ENCODE measurements around the gene PDE5A. TPM values are rescaled to one million over a fixed set of nuclear protein-coding genes. Genes with fewer than 3 reads are reported as not detected.
"Not testable (repeated sequence)": the region's sequence is repeated elsewhere in the genome, so short reads cannot be mapped to it uniquely, and the experiment has no call there.

PDE5A gene
- polyA plus RNA-seq, 1 of the 3 experiments (the other 2 are of a cell fraction) = 6.4 TPM

GRCh38 chr4:119454151-119454490 lies 174.5 kb downstream of the PDE5A start:
- DNase-seq = peak; percentile 38
- H3K36me3 ChIP-seq (replicated peaks in 1 of 2; ENCODE audit: control insufficient read depth in 1 of 2, insufficient read depth in 2 of 2, low read length in 1 of 2); H3F3A ChIP-seq (replicated peaks; ENCODE audit: insufficient read depth); H3K9me2 ChIP-seq; POLR2A ChIA-PET; H3K9me3 ChIP-seq; H3K4me2 ChIP-seq; H2AFZ ChIP-seq (ENCODE audit: low read depth); CTCF ChIA-PET; H3K4me1 ChIP-seq (ENCODE audit: control insufficient read depth in 1 of 2, insufficient read depth in 2 of 2, low read depth in 1 of 2, low read length in 1 of 2); H3K27me3 ChIP-seq (ENCODE audit: insufficient read depth); H4K20me1 ChIP-seq (ENCODE audit: insufficient read depth): not testable (repeated sequence)
- Histone ChIP-seq H3K4me3 (ENCODE audit: low read depth in 2 of 2, low read length in 1 of 2) (peak overlapping the region in 1 of 2 experiments; percentile 56; a peak in 2 of 4 replicates), H3K79me2 (ENCODE audit: insufficient read depth) (peaks cover 11% of the 10 kb centered on the region; the same call in 1 of the 2 replicates), H3K27ac (ENCODE audit: low read depth in 2 of 2, low read length in 1 of 2) (peak overlapping the region in 1 of 2 experiments; percentile 68; a peak in 2 of 4 replicates), H3K9ac (peak overlapping the region; percentile 77)
- TF ChIP-seq YY1 (IDR thresholded peaks at IDR 0.05; ENCODE audit: low read depth) = peak; percentile 45; the same call in 1 of the 2 replicates
- 60% methylated on average over 1 of the region's 7 CpGs for WGBS (ENCODE audit: low lambda C conversion rate)

DNA sequence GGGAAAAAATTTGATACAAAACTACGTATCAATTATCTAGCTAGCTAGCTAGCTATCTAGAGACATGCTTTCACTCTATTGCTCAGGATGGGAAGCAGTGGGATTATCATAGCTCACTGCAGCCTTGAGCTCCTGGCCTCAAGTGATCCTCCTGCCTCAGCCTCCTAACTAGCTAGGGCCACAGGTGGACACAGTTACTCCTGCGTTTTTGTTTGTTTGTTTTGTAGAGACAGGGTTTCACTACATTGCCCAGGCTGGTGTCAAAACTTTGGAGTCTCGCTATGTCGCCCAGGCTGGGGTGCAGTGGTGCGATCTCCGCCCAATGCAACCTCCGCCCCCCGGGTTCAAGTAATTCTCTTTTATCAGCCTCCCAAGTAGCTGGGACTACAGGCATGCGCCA lies 175.3 kb downstream of the PDE5A start:
- H3K4me3 ChIP-seq (ENCODE audit: low read depth in 2 of 2, low read length in 1 of 2); POLR2A ChIA-PET; H4K20me1 ChIP-seq (ENCODE audit: insufficient read depth); DNase-seq; H3K9me3 ChIP-seq; H3K27me3 ChIP-seq (ENCODE audit: insufficient read depth); H3K4me1 ChIP-seq (ENCODE audit: control insufficient read depth in 1 of 2, insufficient read depth in 2 of 2, low read depth in 1 of 2, low read length in 1 of 2); H2AFZ ChIP-seq (ENCODE audit: low read depth); H3K4me2 ChIP-seq; H3F3A ChIP-seq (replicated peaks; ENCODE audit: insufficient read depth); H3K9ac ChIP-seq; H3K36me3 ChIP-seq (replicated peaks in 1 of 2; ENCODE audit: control insufficient read depth in 1 of 2, insufficient read depth in 2 of 2, low read length in 1 of 2); H3K9me2 ChIP-seq; CTCF ChIA-PET; H3K27ac ChIP-seq (ENCODE audit: low read depth in 2 of 2, low read length in 1 of 2): not testable (repeated sequence)
- peaks cover 11% of the 10 kb centered on the region; the same call in 1 of the 2 replicates for H3K79me2 ChIP-seq (ENCODE audit: insufficient read depth)
- WGBS (ENCODE audit: low lambda C conversion rate) = 83% methylated on average over 7 of the region's 9 CpGs

GRCh38 chr4:119449851-119450250 lies 178.8 kb downstream of the PDE5A start:
- POLR2A ChIA-PET; H3K36me3 ChIP-seq (replicated peaks in 1 of 2; ENCODE audit: control insufficient read depth in 1 of 2, insufficient read depth in 2 of 2, low read length in 1 of 2); H3K4me2 ChIP-seq; H4K20me1 ChIP-seq (ENCODE audit: insufficient read depth); H3K9me2 ChIP-seq; H3K27ac ChIP-seq (ENCODE audit: low read depth in 2 of 2, low read length in 1 of 2); H3K4me3 ChIP-seq (ENCODE audit: low read depth in 2 of 2, low read length in 1 of 2); H3K27me3 ChIP-seq (ENCODE audit: insufficient read depth); H2AFZ ChIP-seq (ENCODE audit: low read depth); H3K4me1 ChIP-seq (ENCODE audit: control insufficient read depth in 1 of 2, insufficient read depth in 2 of 2, low read depth in 1 of 2, low read length in 1 of 2); H3K79me2 ChIP-seq (ENCODE audit: insufficient read depth); H3K9ac ChIP-seq; H3F3A ChIP-seq (replicated peaks; ENCODE audit: insufficient read depth); CTCF ChIA-PET; H3K9me3 ChIP-seq; DNase-seq: not testable (repeated sequence)
- 82% methylated on average over 5 of the region's 6 CpGs for WGBS (ENCODE audit: low lambda C conversion rate)

Small RNA genes lying within 50 kb of the gene (small RNA-seq; reads per million reads assigned to genes)
- 0 to 0.13 (median 0) reads per million in 7 experiments for gene RF00614

Data from SK-N-SH (cell line).